ENCODE results near the gene ABHD2. TPM values are rescaled to one million over a fixed set of nuclear protein-coding genes. Genes with fewer than 3 reads are reported as not detected.

Gene ABHD2
- total RNA-seq, 2 experiments from 2014 or later: 59.2 to 59.5 TPM

Other genes with a start within 250 kb of the ABHD2 start
- 10 to 100 TPM; 27.2 to 30.3 TPM for gene HAPLN3, start 192.9 kb upstream of the ABHD2 start, total RNA-seq
- 10 to 100 TPM; 18.6 to 19.9 TPM for gene MFGE8, start 175.1 kb upstream of the ABHD2 start, total RNA-seq
- gene RLBP1, start 133.1 kb downstream of the ABHD2 start, total RNA-seq: not detected
- gene FANCI, start 155.5 kb downstream of the ABHD2 start, total RNA-seq: 100 to 1,000 TPM; 148 to 159 TPM
- gene POLG, start 246.4 kb downstream of the ABHD2 start, total RNA-seq: 100 to 1,000 TPM in 1 of 2 experiments, 10 to 100 TPM in 1; 98.1 to 103 TPM

All from activated CD8-positive, alpha-beta memory T cell treated with anti-CD3 and anti-CD28 coated beads for 36 hours (primary cell).